K562 (cell line): ENCODE results near the gene PDE8B. TPM values are rescaled to one million over a fixed set of nuclear protein-coding genes. Genes with fewer than 3 reads are reported as not detected.

Source experiments
- ATAC-seq: fragments of 200-7000 bp; cut with Tn5 transposase; 3 replicates; pipeline ENCODE4 v1.9.1; 2020; ENCODE audit warnings: moderate library complexity
- BruUV-seq: library from RNA; stranded (reverse); fragments of 400-500 nt; replicated peaks from 2 replicates; lab custom pipeline; 2021; lab: Mats Ljungman, UMichigan
- CTCF ChIA-PET: fragments of 300-600 bp; formaldehyde crosslinking; extraction: SDS; loops from one replicate; lab custom pipeline; 2021; ENCODE audit warnings: low intra/inter-chr PET ratio; lab: Yijun Ruan, JAX
- POLR2A ChIA-PET: fragments of 300-600, 350-650 bp; sonication (Branson Sonifier 250); formaldehyde crosslinking; extraction: SDS; loops from one replicate; lab custom pipeline; 2021; ENCODE audit warnings: antibody characterized with exemption, inconsistent platforms; lab: Yijun Ruan, JAX
- DNase-seq, 4 experiments: peaks; one replicate each; pipeline versions ENCODE4 v3.0.0 to v3.0.0-alpha.2; 2011 to 2018; ENCODE audit warnings: low spot score in 3 of 4, mixed read lengths in 3 of 4; ENCODE audit errors: extremely low read depth in 1 of 4
- FAIRE-seq: peaks from 2 replicates; lab custom pipeline; 2011; peaks lifted over from hg19 to GRCh38; lab: Jason Lieb, UNC
- H2AFZ ChIP-seq: 2 replicates; pipeline ENCODE4 v1.6.0; 2011; ENCODE audit warnings: low read depth, low read length, control low read depth, inconsistent platforms
- H3K27ac ChIP-seq: fragments of 200-600 bp; 3 replicates; pipeline ENCODE4 v1.8.0; 2011; ENCODE audit warnings: low read depth, mild to moderate bottlenecking, control low read depth, inconsistent platforms, low read length, moderate library complexity, mixed read lengths; ENCODE audit errors: extremely low read depth
- H3K27me3 ChIP-seq, 2 experiments: fragments of 300-600 bp in 1 of 2; 2 replicates in 1 of 2; 3 replicates in 1 of 2; pipeline versions ENCODE4 v1.6.0 to v1.8.0; 2011; ENCODE audit warnings: inconsistent platforms in 2 of 2, low read length in 2 of 2, mild to moderate bottlenecking in 1 of 2, mixed read lengths in 1 of 2, moderate library complexity in 1 of 2; ENCODE audit not compliant: control insufficient read depth in 2 of 2, insufficient read depth in 2 of 2
- H3K36me3 ChIP-seq: fragments of 300-600 bp; 3 replicates; pipeline ENCODE4 v1.8.0; 2011; ENCODE audit warnings: mild to moderate bottlenecking, low read length, inconsistent platforms; ENCODE audit not compliant: control insufficient read depth, insufficient read depth
- H3K4me1 ChIP-seq, 2 experiments: fragments of 200-600 bp in 1 of 2; replicated peaks in 1 of 2; 2 replicates in 1 of 2; 3 replicates in 1 of 2; pipeline versions ENCODE4 v1.5.1 to v1.8.0; 2011; ENCODE audit warnings: inconsistent platforms in 2 of 2, low read length in 2 of 2, mild to moderate bottlenecking in 1 of 2, mixed read lengths in 1 of 2, moderate library complexity in 1 of 2; ENCODE audit not compliant: control insufficient read depth in 2 of 2, insufficient read depth in 2 of 2
- H3K4me2 ChIP-seq: 2 replicates; pipeline ENCODE4 v1.6.1; 2011; ENCODE audit warnings: low read length, control low read depth, inconsistent platforms, mixed read lengths; ENCODE audit not compliant: insufficient read depth
- H3K4me3 ChIP-seq: fragments of 200-600 bp; sonication (generic), shearing (Covaris generic); 2 replicates; pipeline ENCODE4 v1.5.1; 2016; ENCODE audit warnings: control low read depth, inconsistent platforms
- H3K79me2 ChIP-seq: fragments of 200-600 bp; 3 replicates; pipeline ENCODE4 v1.8.0; 2011; ENCODE audit warnings: low read length, inconsistent platforms; ENCODE audit not compliant: control insufficient read depth, insufficient read depth
- H3K9ac ChIP-seq, 2 experiments: 2 replicates each; pipeline versions ENCODE4 v1.6.0 to v1.6.1; 2011; ENCODE audit warnings: low read depth in 2 of 2, low read length in 2 of 2, control low read depth in 1 of 2, inconsistent platforms in 1 of 2, mild to moderate bottlenecking in 1 of 2, mixed read lengths in 1 of 2; ENCODE audit not compliant: insufficient read depth in 1 of 2
- H3K9me1 ChIP-seq: one replicate; pipeline ENCODE4 v1.6.0; 2011; ENCODE audit warnings: inconsistent platforms, mild to moderate bottlenecking, low read length, moderate library complexity; ENCODE audit not compliant: control insufficient read depth, insufficient read depth
- H3K9me3 ChIP-seq: replicated peaks from 2 replicates; pipeline ENCODE4 v1.5.1; 2011; ENCODE audit warnings: low read depth, low read length, inconsistent platforms; ENCODE audit not compliant: control insufficient read depth, insufficient read depth
- H4K20me1 ChIP-seq: replicated peaks from 2 replicates; pipeline ENCODE4 v1.6.1; 2011; ENCODE audit warnings: low read length, inconsistent platforms, mixed read lengths; ENCODE audit not compliant: control insufficient read depth, insufficient read depth
- CHD4 ChIP-seq: fragments of 200-600 bp; sonication (generic); IDR thresholded peaks from 3 replicates; pipeline ENCODE4 v1.6.1; 2012; ENCODE audit warnings: low read depth, mild to moderate bottlenecking, mixed read lengths, low read length, inconsistent platforms; ENCODE audit not compliant: insufficient read depth, insufficient replicate concordance, poor library complexity, severe bottlenecking
- ELK3 ChIP-seq: fragments of 450-650 bp; formaldehyde crosslinking; IDR thresholded peaks from 2 replicates; pipeline ENCODE4 v1.4.0; 2020; ENCODE audit warnings: mild to moderate bottlenecking
- MAFK ChIP-seq: IDR thresholded peaks from 2 replicates; pipeline ENCODE4 v1.6.1; 2011; ENCODE audit warnings: low read length, improper control_type of control experiment
- ZKSCAN1 ChIP-seq: fragments of 150-350 bp; IDR thresholded peaks from 2 replicates; pipeline ENCODE4 v1.6.1; 2016; ENCODE audit warnings: low read depth, low read length
- ZNF121 ChIP-seq: sonication (generic); formaldehyde crosslinking; conservative IDR thresholded peaks from 2 replicates; pipeline ENCODE4 v1.8.0; 2022; ENCODE audit warnings: missing genetic modification reagents
- ZNF551 ChIP-seq: fragments of 250-450 bp; sonication (Bioruptor Pico); IDR thresholded peaks from 2 replicates; pipeline ENCODE4 v1.5.0; 2021; ENCODE audit warnings: mild to moderate bottlenecking, moderate library complexity
- WGBS: fragments of 100-300 bp; shearing (Covaris generic); methylation state at CpG from one replicate; pipeline ENCODE4 v1.1.6; 2016; ENCODE audit warnings: low coverage, mixed read lengths; ENCODE audit not compliant: insufficient coverage; ENCODE audit errors: missing lambda C conversion rate; 5-methylcytosine and 5-hydroxymethylcytosine counted together
- in situ Hi-C: fragments of 300-500 bp; cut with MboI; formaldehyde crosslinking; loops from 4 replicates; pipeline ENCODE4 v1.15.0; 2018; ENCODE audit warnings: inconsistent platforms, mixed read lengths
- intact Hi-C: fragments of 100-400 bp; cut with micrococcal nuclease; formaldehyde crosslinking; loops from 2 replicates; pipeline ENCODE4 v1.14.2; 2022
- polyA plus RNA-seq, 8 experiments: library from polyadenylated mRNA; depleted of rRNA in 4 of 8; stranded (reverse) in 5 of 8; unstranded in 3 of 8; fragments of >200 nt; fragmentation: Nextera tagmentation in 2 of 8; fragmentation: Illumina TruSeq in 1 of 8; extraction: Ambion mirVana in 2 of 8; extraction: Trizol in 1 of 8; gene quantifications; 2 replicates each; pipeline versions ENCODE4 v1.2.1 to v1.2.3, GENCODE V29; 2011 to 2014; ENCODE audit warnings: inconsistent platforms in 1 of 8, missing spikeins in 1 of 8
- total RNA-seq, 7 experiments: library from RNA; depleted of rRNA in 6 of 7; stranded (reverse); fragments of >200 nt in 6 of 7; fragmentation: Illumina TruSeq in 2 of 7; extraction: Trizol in 2 of 7; gene quantifications; 2 replicates each; pipeline versions ENCODE4 v1.2.1 to v1.2.3, GENCODE V29; 2011 to 2021; ENCODE audit warnings: low replicate concordance in 1 of 7

PDE8B gene
- total and polyA plus RNA-seq, 9 of the 15 experiments (the other 6 are each of a cell fraction or from before 2014, with no cell fraction given), result 0.15 to 0.28 TPM; not detected in 7

- no peak overlapping the region for H3K9ac ChIP-seq
- no peaks in the 10 kb centered on the region for H4K20me1 ChIP-seq
- no peaks in the 10 kb centered on the region for H3K79me2 ChIP-seq
- in situ Hi-C loops (no loop called here), intact Hi-C loops (no loop called here)
- H3K36me3 ChIP-seq, result no peaks in the 10 kb centered on the region
- ChIA-PET CTCF (no interaction called here), POLR2A (no interaction called here)
- no peak for DNase-seq
- H3K4me3 ChIP-seq, result no peak overlapping the region
- no peak overlapping the region for H2AFZ ChIP-seq
- no peak for FAIRE-seq
- H3K27ac ChIP-seq, result no peak overlapping the region
- no peak for TF ChIP-seq ZNF551 (CRISPR knock-in tag)
- TF ChIP-seq CHD4, result no peak
- TF ChIP-seq MAFK, result no peak
- TF ChIP-seq ZNF121 (CRISPR knock-in tag), result no peak
- TF ChIP-seq ZKSCAN1, result no peak
- TF ChIP-seq ELK3, result no peak
- 3% methylated on average over 2 of the region's 2 CpGs for WGBS
- no peaks in the 10 kb centered on the region for H3K9me3 ChIP-seq
- H3K9me1 ChIP-seq, result no peaks in the 10 kb centered on the region
- peaks cover 8 to 13% of the 10 kb centered on the region in 2 experiments; a peak in 4 of 5 replicates for H3K27me3 ChIP-seq
- no peaks in the 10 kb centered on the region for H3K4me1 ChIP-seq
- no peak for ATAC-seq
- H3K4me2 ChIP-seq, result no peak overlapping the region
- BruUV-seq, result no TSS peak
Observed at GRCh38 chr5:77369566-77369965, 159.1 kb downstream of the PDE8B start.
